ENCODE results near the gene SDK2.

Gene SDK2

DNA sequence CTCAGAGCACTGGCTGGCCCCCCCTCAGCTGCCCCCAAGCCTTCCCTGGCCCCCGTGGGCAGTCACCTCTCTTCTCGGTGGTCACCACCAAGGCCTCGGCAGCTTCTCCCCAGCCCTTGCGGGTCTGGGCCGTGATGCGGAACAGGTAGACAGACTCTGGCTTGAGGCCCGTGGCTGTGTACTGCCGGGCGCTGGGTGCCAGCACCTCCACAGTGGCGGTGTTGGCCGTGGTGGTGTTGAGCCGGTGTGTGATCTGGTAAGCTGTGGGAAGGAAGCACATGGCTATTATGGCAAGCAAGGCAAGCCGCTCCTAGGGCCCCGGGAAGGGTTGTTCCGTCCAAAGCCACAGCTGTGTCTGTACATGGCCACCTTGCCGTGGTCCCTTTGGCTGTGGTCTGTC is 254.0 kb downstream of the SDK2 start:
- TF ChIP-seq POLR2AphosphoS5 (IDR thresholded peaks at IDR 0.05; ENCODE audit: low read depth, low read length): no peak

DNA sequence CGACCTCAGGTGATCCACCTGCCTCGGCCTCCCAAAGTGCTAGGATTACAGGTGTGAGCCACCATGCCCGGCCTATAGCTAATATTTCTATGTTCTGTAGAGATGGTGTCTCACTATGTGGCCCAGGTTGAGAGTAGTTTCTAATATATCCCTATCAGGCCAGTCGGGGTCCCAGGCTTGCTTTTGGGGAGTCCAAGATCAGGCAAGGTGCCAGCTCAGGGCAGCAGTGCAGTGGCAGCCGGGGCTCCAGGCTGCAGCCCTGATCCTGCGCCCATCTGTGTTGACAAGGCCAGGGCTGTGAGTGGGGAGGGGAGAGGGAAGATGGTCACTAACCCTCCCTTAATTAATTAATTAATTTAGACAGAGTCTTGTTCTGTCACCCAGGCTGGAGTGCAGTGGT is 254.8 kb downstream of the SDK2 start:
- no peak for TF ChIP-seq FOXP2 (optimal IDR thresholded peaks at IDR 0.05; ENCODE audit: borderline replicate concordance, extremely low read depth, extremely low read length, insufficient read depth)
- TF ChIP-seq SIN3A (IDR thresholded peaks at IDR 0.05; ENCODE audit: borderline replicate concordance, insufficient read depth, low read length): no peak
- no peak for TF ChIP-seq TAF1 (IDR thresholded peaks at IDR 0.05; ENCODE audit: borderline replicate concordance, insufficient read depth, low read length)
- TF ChIP-seq POLR2AphosphoS5 (IDR thresholded peaks at IDR 0.05; ENCODE audit: low read depth, low read length): no peak
- TF ChIP-seq, protein P1, sequence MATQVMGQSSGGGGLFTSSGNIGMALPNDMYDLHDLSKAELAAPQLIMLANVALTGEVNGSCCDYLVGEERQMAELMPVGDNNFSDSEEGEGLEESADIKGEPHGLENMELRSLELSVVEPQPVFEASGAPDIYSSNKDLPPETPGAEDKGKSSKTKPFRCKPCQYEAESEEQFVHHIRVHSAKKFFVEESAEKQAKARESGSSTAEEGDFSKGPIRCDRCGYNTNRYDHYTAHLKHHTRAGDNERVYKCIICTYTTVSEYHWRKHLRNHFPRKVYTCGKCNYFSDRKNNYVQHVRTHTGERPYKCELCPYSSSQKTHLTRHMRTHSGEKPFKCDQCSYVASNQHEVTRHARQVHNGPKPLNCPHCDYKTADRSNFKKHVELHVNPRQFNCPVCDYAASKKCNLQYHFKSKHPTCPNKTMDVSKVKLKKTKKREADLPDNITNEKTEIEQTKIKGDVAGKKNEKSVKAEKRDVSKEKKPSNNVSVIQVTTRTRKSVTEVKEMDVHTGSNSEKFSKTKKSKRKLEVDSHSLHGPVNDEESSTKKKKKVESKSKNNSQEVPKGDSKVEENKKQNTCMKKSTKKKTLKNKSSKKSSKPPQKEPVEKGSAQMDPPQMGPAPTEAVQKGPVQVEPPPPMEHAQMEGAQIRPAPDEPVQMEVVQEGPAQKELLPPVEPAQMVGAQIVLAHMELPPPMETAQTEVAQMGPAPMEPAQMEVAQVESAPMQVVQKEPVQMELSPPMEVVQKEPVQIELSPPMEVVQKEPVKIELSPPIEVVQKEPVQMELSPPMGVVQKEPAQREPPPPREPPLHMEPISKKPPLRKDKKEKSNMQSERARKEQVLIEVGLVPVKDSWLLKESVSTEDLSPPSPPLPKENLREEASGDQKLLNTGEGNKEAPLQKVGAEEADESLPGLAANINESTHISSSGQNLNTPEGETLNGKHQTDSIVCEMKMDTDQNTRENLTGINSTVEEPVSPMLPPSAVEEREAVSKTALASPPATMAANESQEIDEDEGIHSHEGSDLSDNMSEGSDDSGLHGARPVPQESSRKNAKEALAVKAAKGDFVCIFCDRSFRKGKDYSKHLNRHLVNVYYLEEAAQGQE (IDR thresholded peaks at IDR 0.05; ENCODE audit: insufficient read depth in 1 of 2, low read depth in 2 of 2, low read length in 2 of 2): no peak

DNA sequence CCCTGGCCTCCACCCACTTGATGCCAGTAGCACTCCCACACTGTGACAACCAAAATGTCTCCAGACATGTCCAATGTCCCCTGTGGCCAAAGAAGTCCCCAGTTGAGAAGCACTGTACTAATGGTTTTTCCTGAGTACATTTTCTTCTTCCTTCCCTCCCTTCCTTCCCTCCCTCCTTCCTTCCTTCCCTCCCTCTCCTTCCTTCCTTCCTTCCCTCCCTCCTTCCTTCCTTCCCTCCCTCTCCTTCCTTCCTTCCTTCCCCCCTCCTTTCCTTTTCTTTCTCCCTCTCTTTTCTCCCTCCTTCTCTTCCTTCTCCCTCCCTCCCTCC is 255.7 kb downstream of the SDK2 start:
- TF ChIP-seq POLR2AphosphoS5 (IDR thresholded peaks at IDR 0.05; ENCODE audit: low read depth, low read length): no peak
- TF ChIP-seq TAF1 (IDR thresholded peaks at IDR 0.05; ENCODE audit: borderline replicate concordance, insufficient read depth, low read length): no peak
- no peak for TF ChIP-seq SIN3A (IDR thresholded peaks at IDR 0.05; ENCODE audit: borderline replicate concordance, insufficient read depth, low read length)
- TF ChIP-seq, protein P1 (IDR thresholded peaks at IDR 0.05; ENCODE audit: insufficient read depth in 1 of 2, low read depth in 2 of 2, low read length in 2 of 2): no peak
- TF ChIP-seq FOXP2 (optimal IDR thresholded peaks at IDR 0.05; ENCODE audit: borderline replicate concordance, extremely low read depth, extremely low read length, insufficient read depth): no peak

DNA sequence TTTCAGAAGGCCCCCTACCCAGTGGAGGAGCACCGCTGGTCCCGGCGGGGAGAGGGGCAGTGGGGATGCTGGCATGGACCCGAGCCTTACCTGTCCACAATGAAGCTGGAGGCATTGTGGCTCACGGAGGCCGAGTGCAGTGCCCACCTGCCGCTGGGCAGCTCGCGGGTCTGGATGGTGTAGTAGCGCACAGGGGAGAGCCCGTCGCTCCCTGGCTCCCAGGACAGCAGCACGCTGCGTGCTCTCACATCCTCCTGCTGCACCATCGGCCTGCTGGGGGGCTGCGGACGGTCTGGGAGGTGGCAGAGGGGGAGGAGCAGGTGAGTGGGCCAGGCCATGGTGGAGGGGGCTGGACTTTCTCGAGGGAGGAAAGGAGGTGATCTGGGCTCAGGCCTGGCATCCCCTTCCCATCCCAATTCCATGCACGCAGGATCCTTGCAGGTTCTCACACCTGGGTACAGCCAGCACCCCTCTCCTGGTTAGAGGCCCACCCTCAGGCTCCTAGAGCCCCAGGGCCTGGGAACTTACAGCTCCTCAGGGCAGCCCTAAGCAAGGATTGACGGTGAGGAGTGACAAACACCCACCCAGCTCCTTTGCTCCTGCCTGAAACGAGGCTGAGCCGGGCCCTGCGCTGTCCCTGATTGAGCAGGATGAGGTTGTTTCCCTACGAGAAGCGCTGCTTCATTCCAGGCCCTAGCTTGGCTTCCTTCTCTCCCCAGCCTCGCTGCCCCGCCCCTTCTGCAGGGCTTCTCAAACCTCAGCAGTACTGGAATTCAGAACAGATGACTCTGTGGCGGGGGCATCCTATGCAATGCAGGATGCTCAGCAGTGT is 256.3 kb downstream of the SDK2 start:
- no peak for TF ChIP-seq FOXP2 (optimal IDR thresholded peaks at IDR 0.05; ENCODE audit: borderline replicate concordance, extremely low read depth, extremely low read length, insufficient read depth)
- TF ChIP-seq SIN3A (IDR thresholded peaks at IDR 0.05; ENCODE audit: borderline replicate concordance, insufficient read depth, low read length): no peak
- TF ChIP-seq, protein P1 (IDR thresholded peaks at IDR 0.05; ENCODE audit: insufficient read depth in 1 of 2, low read depth in 2 of 2, low read length in 2 of 2): no peak
- TF ChIP-seq POLR2AphosphoS5 (IDR thresholded peaks at IDR 0.05; ENCODE audit: low read depth, low read length): no peak
- no peak for TF ChIP-seq TAF1 (IDR thresholded peaks at IDR 0.05; ENCODE audit: borderline replicate concordance, insufficient read depth, low read length)

DNA sequence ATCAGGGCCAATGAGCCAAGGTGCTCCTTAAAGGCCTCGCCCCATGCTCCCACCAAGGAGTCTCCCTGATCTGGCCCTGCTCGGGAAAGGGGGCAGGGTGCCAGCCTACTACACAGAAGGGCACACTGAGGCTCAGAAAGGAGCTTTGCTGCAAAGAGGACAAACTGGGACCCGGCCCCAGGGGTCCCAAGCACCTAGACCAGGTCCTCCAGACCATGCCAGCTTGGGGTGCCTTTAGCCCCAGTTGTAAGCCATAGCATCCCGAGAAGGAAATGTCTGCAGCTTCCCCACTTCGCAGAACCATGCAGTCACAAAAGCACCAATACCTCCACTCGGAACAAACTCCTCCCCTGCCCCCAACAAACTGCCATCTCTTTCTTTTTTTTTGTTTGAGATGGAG is 257.7 kb downstream of the SDK2 start:
- TF ChIP-seq SIN3A (IDR thresholded peaks at IDR 0.05; ENCODE audit: borderline replicate concordance, insufficient read depth, low read length): no peak
- no peak for TF ChIP-seq FOXP2 (optimal IDR thresholded peaks at IDR 0.05; ENCODE audit: borderline replicate concordance, extremely low read depth, extremely low read length, insufficient read depth)
- TF ChIP-seq, protein P1 (IDR thresholded peaks at IDR 0.05; ENCODE audit: insufficient read depth in 1 of 2, low read depth in 2 of 2, low read length in 2 of 2): no peak
- TF ChIP-seq POLR2AphosphoS5 (IDR thresholded peaks at IDR 0.05; ENCODE audit: low read depth, low read length): no peak
